SH-SY5Y (cell line): ENCODE measurements around the gene CCDC142.

Experiments
- GATA2 ChIP-seq: IDR thresholded peaks from 2 replicates; pipeline ENCODE4 v1.6.1; 2011; ENCODE audit warnings: mild to moderate bottlenecking, low read depth, low read length
- GATA3 ChIP-seq: IDR thresholded peaks from 2 replicates; pipeline ENCODE4 v1.6.1; 2011; ENCODE audit warnings: low read depth, mild to moderate bottlenecking, low read length, moderate library complexity

DNA sequence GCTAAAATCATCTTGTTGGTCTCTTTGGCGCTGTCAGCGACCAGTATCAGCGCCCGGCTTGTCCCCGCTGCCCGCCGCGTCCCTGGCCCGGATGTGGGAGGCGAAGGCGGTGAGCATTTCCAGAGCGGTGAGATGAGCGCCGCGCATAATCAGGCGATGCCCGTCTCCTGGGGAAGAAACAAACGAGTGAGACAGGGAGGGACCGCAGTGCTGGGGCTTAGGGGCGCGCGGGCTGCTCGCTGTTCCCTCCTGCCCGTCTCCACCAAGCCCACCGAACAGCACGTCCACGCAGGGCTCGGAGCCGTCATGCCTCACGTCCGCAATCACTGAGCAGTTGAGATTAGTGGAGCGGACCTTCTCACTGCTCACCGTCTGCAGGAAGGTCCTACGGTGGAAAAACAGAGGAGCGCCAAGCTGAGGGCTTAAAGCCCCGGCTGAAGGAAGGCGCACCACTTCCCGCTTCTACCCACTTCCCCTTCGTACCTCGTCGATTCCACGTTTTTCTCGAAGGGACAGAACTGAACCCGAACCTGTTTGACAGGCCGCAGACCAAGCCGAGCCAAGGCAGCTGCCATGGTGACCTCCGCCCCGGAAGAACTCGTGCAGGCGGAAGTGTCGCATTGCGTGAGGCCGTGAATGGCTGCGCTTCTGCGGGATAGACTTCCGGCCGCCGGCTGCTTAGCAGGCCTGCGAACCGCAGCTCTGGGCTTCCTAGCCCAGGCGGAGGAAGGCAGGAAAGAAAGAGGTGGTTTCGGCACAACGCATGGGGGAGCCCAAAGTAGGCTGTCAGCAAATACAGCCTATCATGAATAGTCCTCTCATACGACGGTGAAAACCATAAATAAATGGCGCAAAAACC, 10.5 kb downstream of the CCDC142 start, which contains the start of gene MRPL53:
- TF ChIP-seq GATA2 = peak; percentile 17; the same call in 1 of the 2 replicates
- TF ChIP-seq GATA3 = no peak
